HT-29 (cell line): ENCODE results near the gene ADAMTS13. TPM values are rescaled to one million over a fixed set of nuclear protein-coding genes. Genes with fewer than 3 reads are reported as not detected.

Source experiments
- DNase-seq: peaks from one replicate; pipeline ENCODE4 v3.0.0-alpha.2; 2015; ENCODE audit warnings: low spot score
- total RNA-seq: library from RNA; depleted of rRNA; stranded (reverse); fragments of >200 nt; shearing (Covaris generic); gene quantifications from 2 replicates; pipeline ENCODE4 v1.2.3, GENCODE V29; 2014

ADAMTS13 gene
- total RNA-seq, 1 experiment from 2014 or later: 1.0 TPM

- peak; percentile 21 for DNase-seq
Measured at GRCh38 chr9:133471551-133472276, 49.5 kb downstream of the ADAMTS13 start.

DNA sequence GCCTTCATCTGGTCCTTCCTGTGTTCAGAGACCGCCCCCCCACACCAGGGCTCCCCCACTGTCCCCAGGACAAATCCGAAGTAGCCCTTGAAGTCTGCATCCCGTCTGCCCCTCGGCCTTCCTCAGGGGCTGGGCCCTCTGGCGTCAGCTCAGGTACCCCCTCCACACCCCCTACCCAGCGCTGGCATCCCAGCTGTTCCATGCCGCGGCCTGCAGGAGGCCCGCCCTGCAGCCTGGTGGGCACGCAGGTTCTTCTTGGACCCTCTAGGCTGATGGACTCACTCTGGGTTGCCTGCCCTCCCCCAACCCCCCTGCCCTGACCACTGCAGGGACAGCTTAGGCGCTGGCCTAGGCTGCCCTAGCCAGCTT lies 50.1 kb downstream of the ADAMTS13 start:
- no peak for DNase-seq

DNA sequence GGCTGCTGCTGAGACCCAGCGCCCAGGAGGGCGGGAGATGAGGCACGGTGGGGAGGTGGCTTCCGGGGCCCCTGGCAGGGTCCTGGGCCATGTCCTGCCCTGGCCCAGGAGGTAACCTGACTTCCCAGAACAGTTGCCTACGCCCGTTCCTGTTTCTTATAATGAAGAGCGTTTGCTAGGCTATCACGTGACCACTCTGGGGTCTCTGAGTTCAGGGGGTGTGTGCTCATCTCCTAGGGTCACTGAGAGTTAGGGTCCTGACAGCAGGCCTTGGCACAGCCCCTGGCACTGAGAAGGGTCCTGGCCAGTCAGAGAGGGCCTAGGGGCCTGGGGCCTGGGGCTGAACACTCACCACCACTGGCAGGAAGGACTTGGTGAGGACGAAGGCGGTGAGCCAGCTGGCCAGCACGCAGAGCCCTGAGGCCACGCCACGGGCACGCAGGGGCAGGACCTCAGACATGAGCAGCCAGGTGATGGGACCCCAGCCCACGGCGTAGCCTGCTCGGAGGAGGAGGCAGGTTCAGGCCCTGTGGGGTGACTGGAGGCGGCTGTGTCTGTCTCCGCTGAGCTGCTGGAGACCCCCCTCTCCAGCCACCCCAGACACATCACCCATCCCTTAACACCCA lies 50.7 kb downstream of the ADAMTS13 start:
- no peak for DNase-seq

GRCh38 chr9:133473743-133474142 lies 51.6 kb downstream of the ADAMTS13 start:
- DNase-seq: no peak

GRCh38 chr9:133474215-133474614 lies 52.0 kb downstream of the ADAMTS13 start:
- DNase-seq: no peak

DNA sequence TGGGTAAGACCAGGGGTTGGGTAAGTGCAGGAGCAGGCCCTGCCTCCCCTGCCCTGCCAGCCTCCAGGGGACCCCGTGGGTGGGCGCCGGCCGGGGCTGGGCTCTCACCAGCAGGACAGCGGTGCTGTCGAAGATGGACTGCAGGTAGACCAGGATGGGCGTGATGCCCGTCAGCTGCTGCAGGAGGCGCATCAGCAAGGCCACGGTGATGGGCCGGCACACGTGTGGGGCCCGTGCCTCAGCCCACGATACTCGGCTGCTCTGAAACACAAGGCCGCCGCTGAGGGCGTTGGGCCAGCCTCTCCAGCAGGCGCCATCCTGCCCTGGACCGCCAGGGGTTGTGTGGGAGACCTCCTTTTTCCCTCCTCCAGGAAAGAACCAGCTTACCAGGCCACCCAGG lies 52.7 kb downstream of the ADAMTS13 start:
- DNase-seq: no peak

- no peak for DNase-seq
Measured at GRCh38 chr9:133475292-133476012, 53.3 kb downstream of the ADAMTS13 start.

DNA sequence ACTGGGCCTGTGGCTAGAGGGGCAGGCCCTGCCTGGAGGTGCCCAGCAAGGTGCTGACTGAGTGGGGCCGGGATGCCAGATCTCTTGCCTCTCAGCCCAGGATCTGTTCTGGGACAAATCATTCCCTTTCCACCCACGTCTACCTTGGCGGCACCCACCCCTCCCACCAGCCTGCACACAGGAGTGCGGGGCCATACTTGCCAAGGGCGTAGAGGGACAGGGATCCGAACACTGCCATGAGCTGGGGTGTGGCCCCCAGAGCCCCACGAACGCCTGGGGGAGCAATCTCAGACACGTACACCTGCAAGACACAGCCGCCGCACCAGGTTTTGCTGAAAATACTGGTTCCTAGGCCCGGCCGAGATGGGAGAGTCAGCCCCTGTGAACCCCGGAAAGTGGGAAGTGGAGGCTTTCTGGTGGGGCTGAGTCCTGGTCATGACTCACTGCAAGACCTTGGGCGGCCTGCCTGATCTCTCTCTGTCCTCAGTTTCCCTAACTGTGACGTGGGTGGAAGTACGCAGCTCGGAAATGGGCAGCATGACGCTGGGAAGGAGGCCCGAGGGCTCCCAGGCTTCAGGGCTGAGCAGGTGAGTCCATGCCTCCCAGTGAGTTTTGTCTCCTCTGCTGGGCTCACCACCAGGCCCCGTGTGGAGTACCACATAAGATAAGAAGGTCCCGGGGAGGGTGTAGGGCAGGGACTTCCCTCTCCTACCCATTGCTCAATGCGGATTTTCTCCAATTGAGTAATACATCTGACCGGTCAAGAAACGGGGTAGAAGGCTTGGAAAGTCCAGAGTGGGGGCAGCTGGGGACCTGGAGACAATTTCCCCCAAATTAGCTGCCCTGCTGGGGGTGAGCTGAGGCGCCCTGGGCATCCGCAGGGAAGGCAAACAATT lies 54.1 kb downstream of the ADAMTS13 start:
- DNase-seq: no peak

DNA sequence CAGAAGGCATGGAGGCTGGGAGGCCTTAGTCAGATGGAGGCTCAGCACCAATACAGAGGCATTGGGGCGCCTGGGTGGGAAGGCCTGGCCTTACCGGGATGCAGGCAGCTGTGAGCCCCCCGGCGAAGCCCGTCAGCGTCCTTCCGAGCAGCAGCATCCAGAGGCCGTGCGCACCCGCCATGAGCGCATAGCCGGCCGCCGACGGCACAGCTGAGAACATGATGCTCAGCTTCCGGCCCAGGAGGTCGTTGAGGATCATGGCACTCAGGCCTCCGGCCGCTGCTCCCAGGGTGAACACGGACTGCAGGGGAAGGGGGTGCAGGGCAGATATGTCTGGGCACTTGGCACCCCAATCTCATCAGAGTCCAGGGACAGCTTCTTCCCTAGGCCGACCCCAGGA lies 54.8 kb downstream of the ADAMTS13 start:
- no peak for DNase-seq

GRCh38 chr9:133477461-133477860 lies 55.3 kb downstream of the ADAMTS13 start:
- no peak for DNase-seq

GRCh38 chr9:133477992-133478850 lies 56.1 kb downstream of the ADAMTS13 start:
- no peak for DNase-seq

DNA sequence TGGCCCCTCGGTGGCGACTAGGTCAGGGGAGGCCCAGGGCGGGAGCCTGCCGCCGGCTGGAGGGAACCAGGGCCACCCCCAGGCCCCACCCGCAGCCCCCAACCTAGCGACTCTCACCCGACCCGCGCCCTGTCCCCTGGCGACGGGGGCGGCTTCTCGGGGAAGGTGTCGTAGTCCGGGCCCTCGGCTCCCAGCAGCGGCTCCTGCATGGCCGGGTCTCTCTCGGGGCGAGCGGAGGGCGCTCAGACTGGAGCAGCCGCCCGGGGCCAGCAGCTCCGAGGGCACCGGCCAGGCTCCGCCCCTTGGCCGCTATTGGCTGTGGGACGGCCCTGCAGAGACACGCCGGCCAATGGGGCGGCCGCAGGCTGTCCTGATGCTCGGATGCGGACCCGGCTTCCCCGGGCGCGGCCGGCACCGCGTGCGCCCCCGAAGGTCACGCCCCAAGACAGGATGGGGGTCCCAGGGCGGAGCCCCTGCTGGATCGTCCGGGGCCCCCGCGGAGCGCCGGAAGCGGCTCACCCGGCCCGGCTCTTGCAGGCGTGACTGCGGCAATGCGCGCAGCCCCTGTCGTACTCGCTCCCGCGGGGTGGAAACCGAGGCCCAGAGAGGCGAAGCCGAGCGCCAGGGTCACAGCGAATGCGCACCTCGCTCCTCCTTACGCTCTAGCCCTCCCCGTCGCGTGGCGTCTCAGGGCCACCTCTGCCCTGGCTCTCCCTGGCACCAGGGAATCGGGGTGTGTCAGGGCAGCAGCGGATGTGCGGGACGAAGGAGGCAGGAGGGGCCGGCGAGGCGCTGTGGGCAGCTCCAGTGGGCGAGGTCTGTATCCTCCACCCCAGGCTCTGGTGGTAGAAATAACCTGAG lies 56.9 kb downstream of the ADAMTS13 start, which contains the start of gene SLC2A6:
Gene SLC2A6 (minus strand): TSS at position 249 of the 861 bp plus-strand sequence. CDS start 40 bp downstream, at position 209.
- DNase-seq: peak; percentile 79

DNA sequence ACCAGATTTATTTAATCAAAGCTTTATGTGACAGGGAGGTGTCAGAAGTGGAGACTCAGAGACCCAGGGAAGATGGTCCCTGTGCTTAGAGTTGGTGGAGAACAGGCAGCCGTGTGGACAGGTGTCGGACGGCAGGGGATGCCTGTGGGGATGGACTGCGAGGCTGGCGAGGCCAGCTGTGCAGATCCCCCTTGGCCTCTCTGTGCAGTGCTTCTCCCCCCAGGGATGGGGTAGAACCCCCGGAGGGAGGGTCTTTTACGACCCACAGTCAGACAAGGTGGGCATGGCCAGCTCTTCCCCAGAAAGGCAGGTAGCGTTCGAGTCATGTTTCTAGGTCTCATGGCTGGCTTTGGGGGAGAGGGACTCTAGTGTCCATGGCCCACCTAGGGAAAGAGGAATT lies 61.4 kb downstream of the ADAMTS13 start:
- no peak for DNase-seq

GRCh38 chr9:133484671-133485437 lies 62.7 kb downstream of the ADAMTS13 start:
- DNase-seq: peak; percentile 74

GRCh38 chr9:133485531-133486260 lies 63.5 kb downstream of the ADAMTS13 start:
- DNase-seq: no peak

GRCh38 chr9:133487331-133487725 lies 65.2 kb downstream of the ADAMTS13 start:
- DNase-seq: no peak

GRCh38 chr9:133488686-133489252 lies 66.6 kb downstream of the ADAMTS13 start:
- no peak for DNase-seq
